Activated CD8-positive, alpha-beta memory T cell treated with anti-CD3 and anti-CD28 coated beads, Interleukin-2, amount 50 U/mL, for 48 hours (primary cell): ENCODE results near the gene MAMDC2.

Experiments used
- DNase-seq: peaks from one replicate; pipeline ENCODE4 v3.0.0-alpha.2; 2020

Gene MAMDC2

DNA sequence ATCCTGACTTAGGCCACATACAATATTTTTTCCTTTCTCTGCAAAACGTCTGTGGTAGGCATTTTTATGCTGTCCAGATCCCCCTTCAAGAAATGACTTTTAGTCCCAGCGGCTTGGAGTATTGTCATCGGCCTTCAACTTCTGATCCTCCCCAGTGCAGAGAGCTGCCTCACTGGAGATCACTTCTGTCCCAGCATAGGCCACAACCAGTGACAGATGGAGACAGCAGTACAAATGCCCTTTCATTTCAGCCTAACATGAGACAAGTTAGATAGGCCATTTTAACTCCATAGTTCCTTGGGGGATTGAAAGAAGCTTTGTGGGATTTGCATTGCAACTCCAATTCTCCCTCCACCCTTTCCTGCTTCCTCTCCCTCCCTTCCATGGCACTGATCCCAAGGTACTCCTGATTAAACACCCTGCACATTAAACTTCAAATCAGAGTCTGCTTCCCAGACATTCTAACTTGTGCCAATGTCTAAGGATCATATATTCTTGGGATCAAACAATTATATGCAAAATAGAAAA lies 3.2 kb upstream of the MAMDC2 start:
- no peak for DNase-seq

DNA sequence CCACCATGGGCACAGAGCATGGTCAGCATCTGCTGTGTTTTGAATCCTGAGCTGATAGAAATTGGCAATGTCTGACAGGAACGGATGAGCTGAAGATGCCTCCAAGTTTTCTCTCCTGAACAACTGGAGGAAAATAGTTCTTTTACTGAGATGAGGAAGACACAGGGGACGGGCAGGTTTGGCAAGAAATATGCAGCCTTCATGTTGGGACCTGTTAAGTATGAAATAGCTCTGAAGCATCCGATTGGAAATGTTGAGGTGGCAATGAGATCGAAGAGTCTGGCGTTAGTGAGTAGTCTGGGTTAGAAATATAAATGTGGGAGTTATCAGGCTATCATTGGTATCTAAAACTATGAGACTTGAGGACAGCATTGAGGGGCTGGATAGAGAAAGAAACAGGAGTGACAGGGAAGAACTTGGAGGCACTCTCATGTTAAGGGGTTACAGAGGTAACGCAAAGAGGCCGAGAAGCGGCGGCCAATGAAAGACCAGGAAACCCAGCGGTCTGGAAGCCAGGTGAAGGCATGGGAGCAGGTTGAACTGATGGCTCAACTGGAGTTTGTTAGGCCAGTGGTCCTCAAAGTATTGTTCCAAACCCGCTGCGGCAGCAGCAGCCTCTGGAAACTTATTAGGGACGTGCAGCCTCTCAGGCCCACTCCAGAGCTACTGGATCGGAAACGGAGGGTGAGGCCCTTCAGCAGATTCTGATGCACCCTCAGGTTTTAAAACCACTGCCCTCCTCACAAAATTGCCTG lies 1.0 kb upstream of the MAMDC2 start:
- no peak for DNase-seq

DNA sequence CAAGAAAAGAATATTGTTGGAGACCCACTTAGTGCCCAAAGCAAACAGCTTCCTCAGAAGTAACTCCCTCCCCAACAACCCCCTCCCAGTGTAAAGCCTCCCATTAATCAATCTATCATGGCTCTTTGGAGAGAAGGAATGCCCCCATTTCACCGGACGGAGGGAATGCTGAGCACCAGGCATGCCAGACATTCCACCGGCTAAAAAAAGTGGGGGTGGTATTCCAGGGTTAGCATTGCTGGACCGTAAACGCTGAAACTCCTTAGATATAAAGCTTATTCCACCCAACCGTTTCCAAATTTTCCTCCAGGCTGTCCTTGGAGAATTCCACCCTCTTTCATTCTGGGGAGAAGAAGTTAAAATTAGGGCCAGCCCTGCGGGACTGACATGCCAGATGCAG lies 363 bp upstream of the MAMDC2 start:
- DNase-seq = no peak

DNA sequence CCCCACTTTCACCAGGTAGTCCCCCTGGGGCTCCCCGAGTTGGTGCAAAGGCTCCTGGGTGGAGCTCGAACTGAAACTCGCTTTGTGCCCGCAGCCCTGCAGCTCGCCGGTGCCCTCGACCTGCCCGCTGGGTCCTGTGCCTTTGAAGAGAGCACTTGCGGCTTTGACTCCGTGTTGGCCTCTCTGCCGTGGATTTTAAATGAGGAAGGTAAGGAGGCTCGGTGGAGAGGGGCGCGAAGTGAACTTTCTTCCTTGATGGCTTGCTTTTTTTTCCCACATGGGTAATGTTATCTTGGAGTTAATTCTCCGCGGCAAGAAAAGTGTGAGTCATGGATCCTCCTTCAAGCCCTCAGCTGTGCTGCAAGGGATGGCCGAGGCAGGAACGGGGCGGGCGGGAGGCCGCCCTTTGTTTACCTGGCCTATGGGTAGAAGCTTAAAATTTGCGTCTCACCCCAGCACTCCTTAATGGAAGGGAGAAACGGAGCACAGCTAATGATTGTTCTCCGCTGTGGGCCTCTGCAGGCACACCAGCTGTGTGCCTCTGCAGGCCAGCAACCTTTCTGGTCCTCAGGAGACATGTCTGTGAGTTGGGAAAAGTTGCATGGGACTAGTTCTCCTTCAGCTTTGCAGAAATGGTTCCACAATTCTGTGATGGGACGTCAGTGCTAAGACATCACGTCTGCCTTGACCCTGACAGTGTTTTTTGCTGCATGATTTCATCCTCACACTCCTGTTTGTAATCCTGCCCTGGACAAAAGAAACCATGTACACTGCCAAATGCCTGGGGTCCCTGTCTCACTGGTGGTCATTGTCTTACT lies 1.1 kb downstream of the MAMDC2 start:
- DNase-seq = no peak

DNA sequence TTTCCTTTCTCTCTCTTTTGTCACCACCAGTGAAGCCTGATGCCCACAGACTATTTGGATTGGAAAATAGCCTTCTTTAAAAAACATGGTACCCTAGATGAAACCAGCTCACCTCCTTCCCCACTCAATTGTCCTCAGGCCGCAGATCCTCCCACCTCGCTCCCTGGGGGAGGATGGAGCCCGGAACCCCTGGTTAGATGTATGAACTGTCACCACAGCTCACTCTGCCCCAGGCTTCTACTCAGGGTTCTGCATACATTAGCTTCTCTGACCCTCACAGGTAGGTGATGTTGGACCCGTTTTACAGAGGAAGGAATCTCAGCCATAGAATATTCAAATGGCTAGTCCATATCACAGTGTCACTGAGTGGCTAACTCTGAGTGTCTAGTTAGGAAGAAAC lies 1.8 kb downstream of the MAMDC2 start:
- no peak for DNase-seq

DNA sequence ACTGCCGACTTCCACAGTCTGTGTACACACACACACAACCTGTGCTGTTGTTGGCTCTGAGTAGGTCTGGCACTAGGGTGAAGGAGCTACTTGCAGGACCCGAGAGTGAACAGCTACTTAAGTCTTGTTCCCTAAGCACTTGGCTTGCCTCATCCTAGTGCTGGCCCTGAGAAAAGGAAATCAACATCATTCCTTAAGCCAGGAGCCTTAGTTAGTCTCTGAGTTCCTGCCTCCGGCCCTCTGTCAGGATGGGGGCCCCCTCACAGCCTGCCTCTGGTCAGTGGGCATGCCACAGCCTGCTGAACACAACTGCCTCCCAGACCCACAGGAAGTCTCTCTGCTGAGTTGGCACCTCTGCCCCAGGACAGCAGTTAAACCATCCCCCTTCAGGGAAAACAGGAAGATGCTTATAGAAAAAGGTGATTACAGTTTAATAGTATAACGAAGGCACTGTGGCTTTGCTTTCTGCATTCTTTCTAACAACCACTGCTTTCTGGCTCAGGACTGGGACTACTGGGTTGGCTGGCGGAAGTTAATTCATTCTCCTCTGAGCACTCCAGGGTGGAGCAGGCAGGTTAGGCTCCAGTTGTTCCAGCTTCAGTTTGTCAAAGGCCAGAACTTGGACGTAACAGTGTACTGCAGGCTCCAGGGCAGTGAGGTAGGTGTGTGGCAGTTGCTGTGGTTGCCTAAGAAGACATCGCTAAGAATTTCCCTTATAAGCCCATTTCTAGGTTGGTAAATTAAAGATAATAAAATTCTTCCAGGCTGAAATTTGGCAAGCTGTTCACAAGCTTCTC lies 2.8 kb downstream of the MAMDC2 start:
- no peak for DNase-seq

DNA sequence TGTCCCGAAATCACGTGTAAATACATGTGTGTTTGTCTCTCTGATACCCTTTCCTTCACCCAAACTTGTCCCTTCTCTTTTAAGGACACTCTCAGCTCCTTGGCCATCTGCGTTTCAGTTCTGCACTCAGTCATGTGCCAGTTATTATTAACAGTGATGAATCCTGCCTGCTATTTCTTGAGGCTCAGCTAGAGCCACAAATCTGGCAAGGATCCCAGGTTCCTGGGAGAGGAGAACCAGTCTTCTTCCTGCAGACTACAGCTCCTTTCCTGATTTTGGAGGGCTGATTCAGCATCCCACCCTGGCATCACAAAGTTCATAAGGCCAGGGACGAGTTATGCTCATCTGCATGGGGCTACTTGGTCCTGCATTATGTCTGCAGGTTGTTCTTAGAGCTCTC lies 5.6 kb downstream of the MAMDC2 start:
- DNase-seq = no peak

DNA sequence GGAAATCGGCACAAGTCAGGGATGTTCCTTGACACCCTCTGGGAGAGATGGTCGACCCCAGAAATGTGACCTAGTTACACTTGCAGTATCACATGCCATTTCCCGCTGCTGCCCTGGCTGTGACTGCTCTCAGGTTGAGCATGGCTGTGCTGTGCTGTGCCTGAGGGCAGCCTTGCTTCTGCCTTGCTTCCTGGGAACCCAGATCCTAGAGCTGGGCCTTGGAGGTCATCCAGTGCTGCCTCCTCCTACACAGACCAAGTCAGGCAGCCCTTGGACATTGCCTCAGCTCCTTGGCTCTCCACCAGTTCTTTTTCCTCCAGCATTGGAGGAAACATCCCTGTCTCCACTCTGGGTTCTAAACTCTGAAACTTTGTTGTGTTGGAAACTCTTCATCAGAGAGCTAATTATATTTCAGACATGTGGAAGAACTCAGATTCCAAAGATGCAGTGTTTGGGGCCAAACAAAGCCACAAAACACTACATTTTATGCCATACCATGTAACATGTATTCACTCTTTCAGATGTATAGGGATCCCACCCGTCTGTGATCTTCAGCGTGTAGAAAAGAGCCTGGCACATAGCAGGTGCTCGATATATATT lies 6.1 kb downstream of the MAMDC2 start:
- no peak for DNase-seq

DNA sequence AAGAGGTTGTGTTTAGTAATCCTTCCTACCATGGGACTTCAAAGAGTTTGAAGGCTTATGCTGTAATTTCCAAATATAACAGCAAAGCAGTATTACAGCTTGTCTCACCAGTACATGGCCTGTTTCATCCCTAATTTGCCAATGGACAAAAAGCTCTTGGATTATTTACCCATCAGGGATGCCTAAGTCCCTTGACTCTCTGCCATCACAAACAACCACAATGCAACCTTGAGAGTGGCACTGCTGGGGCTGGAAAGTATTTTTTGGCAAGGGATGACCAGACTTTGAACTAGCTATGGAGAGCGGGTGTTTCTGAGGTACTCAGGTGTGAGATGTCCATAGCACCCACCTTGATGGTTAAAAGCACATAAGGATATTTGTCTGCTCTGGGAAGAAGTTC lies 9.1 kb downstream of the MAMDC2 start:
- DNase-seq = no peak

DNA sequence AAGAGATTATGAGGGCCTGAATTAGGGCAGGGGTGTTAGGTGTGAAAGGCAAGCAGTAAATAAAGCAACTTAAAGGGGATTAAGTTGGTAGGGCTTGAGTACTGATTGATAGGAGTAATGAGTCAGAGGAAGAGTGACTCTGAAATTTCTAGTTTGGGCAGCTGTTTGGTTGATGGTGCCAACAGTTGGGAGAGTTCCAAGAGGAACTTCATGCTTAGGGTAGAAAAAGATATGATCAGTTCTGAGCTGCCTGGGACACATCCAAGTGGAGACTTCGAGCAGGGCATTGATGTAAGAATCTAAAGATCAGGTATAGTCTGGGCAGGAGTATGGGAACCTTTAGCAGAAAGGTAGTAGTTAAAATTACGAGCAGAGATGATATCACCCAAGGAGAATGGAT lies 10.2 kb downstream of the MAMDC2 start:
- DNase-seq = no peak

DNA sequence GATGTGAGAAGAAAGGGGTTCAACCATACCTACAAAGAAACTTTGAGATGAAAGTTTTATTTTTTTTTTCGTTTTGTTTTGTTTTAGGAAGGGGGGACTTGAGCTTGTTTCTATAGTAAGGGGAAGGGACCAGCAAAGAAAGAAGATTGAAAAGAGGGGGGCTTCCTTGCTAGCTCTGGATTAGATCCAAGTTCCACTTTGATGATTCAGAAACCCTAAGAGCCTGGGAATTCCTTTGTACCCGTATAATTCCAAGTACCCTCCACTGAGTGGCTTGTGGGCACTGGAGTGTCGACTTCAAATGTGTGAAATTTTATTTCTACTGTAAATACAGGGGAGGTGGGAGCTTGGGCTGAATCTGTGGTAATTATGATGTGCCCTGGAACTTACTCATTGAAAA lies 10.9 kb downstream of the MAMDC2 start:
- DNase-seq = no peak

DNA sequence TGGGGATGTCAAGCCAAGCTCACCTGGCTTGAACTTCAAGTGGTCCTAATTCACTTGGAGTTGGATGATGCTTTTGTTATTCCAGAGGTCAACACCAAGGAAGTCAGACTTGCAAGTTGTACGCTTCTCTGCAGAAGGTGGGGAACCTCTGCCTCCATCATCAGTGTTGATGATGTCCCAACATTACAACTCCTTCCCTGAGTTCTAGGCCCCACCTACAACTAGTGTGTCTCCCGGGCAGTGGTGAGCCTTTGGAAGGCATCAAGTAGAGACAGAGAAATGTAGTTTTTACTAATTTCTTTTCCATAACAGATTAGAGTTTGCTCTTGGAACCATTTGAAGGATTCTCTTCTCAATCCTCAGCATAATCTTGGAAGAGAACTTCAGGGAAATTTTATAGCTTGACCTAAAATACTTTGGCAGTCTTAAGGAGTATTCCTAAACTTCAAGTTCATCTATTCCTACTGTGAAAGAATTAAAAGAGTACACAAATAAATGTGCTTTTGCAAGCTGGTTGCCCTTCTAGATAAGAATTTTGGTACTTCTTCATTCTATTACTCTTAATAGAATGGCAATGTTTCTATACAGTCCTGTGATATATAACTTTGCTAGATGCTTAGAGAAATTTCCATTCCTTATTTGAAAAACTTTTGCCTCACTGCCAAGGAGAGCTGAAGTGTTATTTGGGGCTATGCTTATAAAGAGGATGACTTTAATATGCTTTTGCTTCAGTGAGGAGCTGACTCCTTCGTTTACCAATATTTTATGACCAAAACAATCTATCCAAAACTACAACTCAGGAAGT lies 12.0 kb downstream of the MAMDC2 start:
- no peak for DNase-seq

DNA sequence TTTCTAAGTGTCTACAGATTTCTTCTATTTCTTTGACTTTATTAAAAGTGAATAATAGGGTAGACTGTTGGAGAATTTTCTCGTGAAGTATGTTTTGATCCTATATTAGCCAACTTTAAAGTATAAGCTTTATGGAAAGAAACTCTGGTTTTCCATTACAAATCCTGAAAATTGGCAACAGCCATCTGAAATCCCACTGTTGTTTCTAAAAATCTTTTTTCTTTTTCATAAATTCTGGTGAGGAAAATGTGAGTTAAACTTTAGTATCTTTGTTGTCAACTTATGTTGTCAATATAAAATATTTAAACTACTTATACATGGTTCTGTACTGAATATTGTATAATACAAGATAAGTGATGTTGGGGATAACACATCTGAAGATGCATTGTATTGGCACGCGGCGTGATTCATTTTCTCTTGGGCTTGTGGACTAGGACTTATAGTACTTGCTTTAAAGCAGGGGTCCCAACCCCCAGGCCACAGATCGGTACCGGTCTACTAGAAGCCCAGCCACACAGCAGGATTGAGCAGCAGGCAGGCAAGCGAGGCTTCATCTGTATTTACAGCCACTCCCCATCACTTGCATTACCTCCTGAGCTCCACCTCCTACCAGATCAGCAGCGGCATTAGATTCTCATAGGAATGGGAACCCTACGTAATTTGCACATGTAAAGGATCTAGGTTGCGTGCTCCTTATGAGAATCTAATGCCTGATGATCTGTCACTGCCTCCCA lies 12.7 kb downstream of the MAMDC2 start:
- DNase-seq = no peak

DNA sequence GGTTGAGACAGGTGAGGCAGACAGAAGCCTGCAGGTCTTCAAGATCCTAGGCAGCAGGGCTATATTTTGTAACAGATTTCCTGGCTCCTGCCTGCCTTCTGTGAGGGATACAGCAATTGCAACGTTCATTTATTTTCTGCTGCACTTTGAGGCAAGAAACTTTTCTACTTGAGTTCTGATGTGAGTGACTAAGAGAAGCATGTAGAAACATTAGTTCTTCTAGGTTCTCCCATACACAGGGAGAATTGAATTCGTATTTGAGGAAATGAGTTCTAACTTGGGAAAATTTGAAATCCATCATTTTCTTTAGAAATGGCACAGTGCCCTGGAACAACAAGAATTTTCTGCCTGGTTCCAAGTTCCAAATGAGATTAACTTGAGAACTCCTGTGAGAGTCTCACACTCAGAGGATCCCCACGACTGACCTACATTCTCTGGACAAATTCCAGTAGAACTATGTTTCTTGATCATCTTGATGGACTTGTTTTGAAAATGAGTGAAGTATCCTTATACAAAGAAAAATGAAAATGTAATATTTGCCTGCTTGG lies 15.0 kb downstream of the MAMDC2 start:
- DNase-seq = no peak

DNA sequence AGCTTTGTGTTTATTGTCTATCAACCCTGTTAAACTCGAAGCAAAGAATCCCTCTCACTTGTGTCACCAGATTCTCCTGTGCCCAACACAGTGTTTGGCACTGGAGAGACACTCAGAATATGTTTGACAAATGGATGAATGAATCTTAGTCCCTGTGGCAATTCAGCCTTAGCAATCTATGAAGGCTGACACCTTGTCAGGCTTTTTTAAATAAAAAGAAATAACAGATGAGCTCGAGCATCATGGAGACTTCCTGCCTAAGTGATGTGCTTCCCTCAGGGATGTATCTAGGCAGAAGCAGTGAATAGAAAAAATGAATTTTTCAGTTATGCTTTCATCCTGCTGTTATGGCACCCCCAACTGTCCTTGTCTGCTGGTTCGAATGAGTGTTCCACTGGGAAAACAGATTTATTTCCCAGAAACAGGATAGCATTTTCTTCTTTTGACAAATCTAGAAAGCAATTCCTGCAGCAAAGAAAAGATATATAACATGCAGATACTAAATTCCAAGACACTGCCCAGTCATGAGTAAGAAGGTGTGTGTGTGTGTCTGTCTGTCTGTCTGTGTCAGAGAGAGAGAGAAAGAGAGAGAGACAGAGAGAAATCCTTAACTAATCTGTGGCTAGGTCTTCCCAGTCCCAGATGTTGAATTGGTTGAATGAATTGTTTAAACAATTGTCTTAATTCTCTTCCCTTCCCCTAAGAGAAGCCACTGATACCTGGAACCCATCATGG lies 16.7 kb downstream of the MAMDC2 start:
- no peak for DNase-seq

DNA sequence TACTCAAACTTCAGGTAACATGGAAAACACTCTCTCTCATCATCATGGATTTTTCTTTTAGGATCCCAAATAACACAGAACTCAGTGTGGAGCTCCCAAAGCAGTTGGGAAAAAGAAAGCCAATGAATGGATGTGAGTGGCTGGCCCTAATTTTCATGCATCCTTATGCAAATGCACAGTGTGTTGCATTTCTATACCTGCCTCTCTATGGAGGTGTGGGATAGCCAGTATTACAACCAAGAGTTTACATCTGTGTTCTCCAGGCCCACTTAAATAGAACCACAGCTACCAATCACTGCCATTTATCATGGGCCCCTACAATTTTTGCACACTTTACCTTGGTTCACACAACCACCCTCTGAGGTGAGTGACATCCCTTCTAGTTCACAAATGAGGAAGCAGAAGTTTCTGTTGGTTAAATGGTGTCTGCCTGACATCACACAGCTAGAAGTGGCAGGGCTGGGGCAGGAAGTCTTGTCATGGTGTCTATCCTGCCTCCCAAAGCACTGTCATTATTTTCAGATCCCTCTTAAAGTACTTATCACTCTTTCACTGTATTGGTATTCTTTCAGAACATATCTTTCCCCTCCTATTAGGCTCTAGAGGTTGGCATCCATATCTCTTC lies 17.3 kb downstream of the MAMDC2 start:
- no peak for DNase-seq

DNA sequence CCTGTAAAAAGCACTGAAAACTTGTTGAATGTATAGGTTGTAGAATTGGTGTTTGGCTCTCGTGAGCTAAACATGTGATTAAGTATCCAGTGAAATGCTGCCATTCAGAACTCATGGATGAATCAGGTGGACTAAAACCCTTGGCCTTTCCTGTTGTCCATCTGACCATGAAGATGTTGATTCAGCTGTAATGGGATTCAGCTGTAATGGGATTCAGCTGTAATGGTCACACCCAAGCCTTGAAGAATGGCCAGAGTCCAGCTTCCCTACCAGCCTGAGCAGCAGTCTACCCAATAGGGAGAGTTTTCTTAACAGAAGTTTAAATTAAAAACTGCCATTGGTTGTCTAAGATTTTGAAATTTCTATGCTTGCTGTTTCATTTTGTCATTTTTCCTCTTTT lies 18.1 kb downstream of the MAMDC2 start:
- no peak for DNase-seq

DNA sequence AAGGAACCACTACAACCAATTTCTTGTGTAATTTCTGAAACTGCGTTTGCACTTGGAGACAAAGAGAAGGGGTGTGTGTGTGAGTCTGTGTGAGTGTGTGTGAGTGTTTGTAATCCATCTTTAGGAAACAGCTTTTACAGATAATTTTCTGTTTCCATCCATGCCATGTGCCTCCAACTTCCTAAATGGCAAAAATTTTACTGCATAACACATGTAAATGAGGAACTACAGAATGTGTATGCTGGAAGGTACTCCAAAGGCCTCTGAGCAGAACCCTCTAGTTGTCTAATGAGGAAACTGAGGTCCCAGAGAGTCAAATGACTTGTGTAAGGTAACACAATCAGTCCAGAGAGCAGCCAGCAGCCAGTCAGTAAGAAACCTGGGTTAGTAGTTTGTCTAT lies 20.8 kb downstream of the MAMDC2 start:
- no peak for DNase-seq

DNA sequence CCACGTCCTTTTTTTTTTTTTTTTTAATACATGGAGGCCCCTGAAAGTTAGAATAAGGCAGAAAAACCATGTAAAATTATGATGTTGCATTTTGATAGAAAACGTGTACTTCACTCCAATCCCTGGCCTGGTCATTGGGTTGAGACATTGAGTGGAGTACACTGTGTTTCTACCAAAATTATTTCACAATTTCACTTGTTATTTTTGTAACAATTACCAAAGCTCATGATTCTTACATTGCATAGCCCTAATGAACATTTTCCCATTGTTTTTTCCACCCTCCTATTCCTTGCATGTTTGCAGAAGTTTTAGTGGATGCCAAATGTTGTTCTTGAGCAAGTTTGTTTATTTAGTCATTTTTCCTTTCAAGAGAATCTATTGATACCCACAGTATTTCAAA lies 21.9 kb downstream of the MAMDC2 start:
- DNase-seq = no peak

DNA sequence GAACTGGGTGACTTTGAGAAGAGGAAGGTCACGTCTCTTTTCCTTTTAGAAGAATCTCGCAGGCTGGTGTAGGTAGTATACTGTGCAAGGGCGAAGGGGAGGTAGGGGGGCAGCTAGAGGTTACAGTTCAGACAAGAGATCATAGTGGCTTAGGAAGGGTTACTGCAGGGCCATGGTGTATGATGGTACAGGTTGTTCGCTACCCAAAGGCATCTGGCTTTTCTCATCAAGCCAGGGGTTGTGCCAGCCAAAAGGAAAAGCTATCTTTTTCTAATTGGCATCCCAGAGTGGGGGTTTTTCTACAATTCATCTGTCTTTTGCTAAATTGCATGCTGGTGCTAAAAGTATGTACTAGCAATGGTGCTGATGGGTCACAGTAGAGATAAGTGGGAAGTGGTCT lies 22.8 kb downstream of the MAMDC2 start:
- DNase-seq = no peak
